Neural cell (in vitro differentiated cells): ENCODE data around the gene STAT4.

Experiments
- CTCF ChIP-seq: fragments of 450-650 bp; IDR thresholded peaks from 2 replicates; pipeline ENCODE4 v1.5.1; 2014; ENCODE audit warnings: antibody characterized with exemption, mild to moderate bottlenecking, moderate library complexity; ENCODE audit not compliant: poor library complexity, severe bottlenecking
- MXI1 ChIP-seq: fragments of 450-650 bp; conservative IDR thresholded peaks from 2 replicates; pipeline ENCODE4 v1.6.1; 2014; ENCODE audit warnings: antibody characterized with exemption, mild to moderate bottlenecking; ENCODE audit not compliant: poor library complexity, severe bottlenecking
- POLR2AphosphoS5 ChIP-seq: IDR thresholded peaks from 2 replicates; pipeline ENCODE4 v1.6.1; 2012
- RAD21 ChIP-seq: fragments of 450-650 bp; conservative IDR thresholded peaks from 2 replicates; pipeline ENCODE4 v1.6.1; 2014; ENCODE audit warnings: antibody characterized with exemption, mild to moderate bottlenecking, moderate library complexity
- REST ChIP-seq: IDR thresholded peaks from 2 replicates; pipeline ENCODE4 v1.6.1; 2012; ENCODE audit warnings: borderline replicate concordance
- TAF1 ChIP-seq: IDR thresholded peaks from 2 replicates; pipeline ENCODE4 v1.6.1; 2012; ENCODE audit warnings: low read depth

- TF ChIP-seq CTCF (no peak), POLR2AphosphoS5 (no peak), REST (no peak), RAD21 (no peak), TAF1 (no peak), MXI1 (no peak)
These were observed 1.4 kb downstream of the STAT4 start for GRCh38 chr2:191149391-191149790.
